KMS-11 (cell line): ENCODE data around the gene NKIRAS2.

ENCODE experiments used
- H2AFZ ChIP-seq: fragments of 200-600 bp; sonication (generic); 2 replicates; pipeline ENCODE4 v1.6.1; 2016; ENCODE audit warnings: antibody characterized with exemption, mixed run types, low read depth
- H3K27ac ChIP-seq: fragments of 200-600 bp; sonication (generic); 2 replicates; pipeline ENCODE4 v1.6.1; 2016; ENCODE audit warnings: mild to moderate bottlenecking, mixed run types
- H3K27me3 ChIP-seq: fragments of 200-600 bp; sonication (generic); 2 replicates; pipeline ENCODE4 v1.6.1; 2017; ENCODE audit warnings: mild to moderate bottlenecking, low read depth, mixed run types, moderate library complexity; ENCODE audit not compliant: insufficient read depth
- H3K36me3 ChIP-seq: fragments of 200-600 bp; sonication (generic); 2 replicates; pipeline ENCODE4 v1.6.1; 2017; ENCODE audit warnings: mild to moderate bottlenecking, mixed run types; ENCODE audit not compliant: insufficient read depth
- H3K4me1 ChIP-seq: fragments of 200-600 bp; sonication (generic); 2 replicates; pipeline ENCODE4 v1.6.1; 2016; ENCODE audit warnings: mild to moderate bottlenecking, low read depth, mixed run types; ENCODE audit not compliant: poor library complexity, severe bottlenecking
- H3K4me2 ChIP-seq: fragments of 200-600 bp; sonication (generic); 2 replicates; pipeline ENCODE4 v1.7.0; 2016; ENCODE audit warnings: mild to moderate bottlenecking, mixed run types
- H3K4me3 ChIP-seq: fragments of 200-600 bp; sonication (generic); IDR thresholded peaks from 2 replicates; pipeline ENCODE4 v1.6.1; 2017; ENCODE audit warnings: low read depth, low read length, mixed read lengths; ENCODE audit not compliant: insufficient read depth
- H3K79me2 ChIP-seq: fragments of 200-600 bp; sonication (generic); 2 replicates; pipeline ENCODE4 v1.6.1; 2016; ENCODE audit warnings: low read depth, mixed run types; ENCODE audit not compliant: insufficient read depth
- H3K9ac ChIP-seq: fragments of 200-600 bp; sonication (generic); 2 replicates; pipeline ENCODE4 v1.6.1; 2016; ENCODE audit warnings: mild to moderate bottlenecking, mixed run types
- H4K20me1 ChIP-seq: fragments of 200-600 bp; sonication (generic); 2 replicates; pipeline ENCODE4 v1.6.1; 2016; ENCODE audit warnings: mild to moderate bottlenecking, mixed run types; ENCODE audit not compliant: insufficient read depth
- TF ChIP-seq, protein P1 (sequence below): fragments of 200-600 bp; sonication (generic); conservative IDR thresholded peaks from 2 replicates; pipeline ENCODE4 v1.6.1; 2017; ENCODE audit warnings: low read depth, mild to moderate bottlenecking, antibody characterized with exemption, low read length, moderate library complexity, mixed read lengths

The NKIRAS2 gene

DNA sequence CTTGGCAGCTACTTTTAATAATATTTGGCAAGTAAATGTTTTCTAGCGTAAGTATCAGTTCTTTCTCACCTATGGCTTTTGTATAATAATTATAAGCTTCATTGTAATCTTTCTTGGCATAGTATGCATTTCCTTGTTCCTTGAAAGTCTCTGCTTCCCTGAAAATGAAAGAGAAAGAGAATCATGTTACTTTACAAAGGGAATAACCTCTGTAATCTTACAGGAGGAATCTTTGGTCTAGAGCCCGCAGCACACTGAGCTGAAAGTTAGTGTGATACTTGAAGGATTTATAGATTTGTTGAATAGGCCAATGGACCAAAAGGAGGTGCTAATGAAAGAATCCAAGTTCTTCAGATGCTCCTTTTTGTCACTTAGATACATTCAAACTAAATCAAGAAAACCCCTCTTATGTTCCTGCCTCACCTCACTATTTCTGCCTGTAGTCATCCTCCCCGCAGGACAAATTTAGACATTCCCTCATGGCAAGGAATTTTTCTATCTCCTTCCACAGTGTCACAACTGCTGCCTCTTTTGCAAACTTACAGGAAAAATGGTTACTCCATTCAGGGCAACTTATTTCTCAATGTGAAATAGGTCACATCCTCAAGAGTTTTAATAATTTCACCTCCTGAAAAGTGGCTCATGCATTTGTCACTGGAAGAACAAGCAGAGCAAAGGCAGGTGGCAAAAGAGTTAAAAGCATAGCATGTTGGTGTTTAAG is 19.3 kb upstream of the NKIRAS2 start:
- Histone ChIP-seq H3K4me3 (no peak overlapping the region), H3K79me2 (peaks cover 52% of the 10 kb centered on the region), H3K4me1 (no peaks in the 10 kb centered on the region), H3K4me2 (no peak overlapping the region), H3K9ac (no peak overlapping the region), H3K27ac (no peak overlapping the region), H4K20me1 (peaks cover 10% of the 10 kb centered on the region), H2AFZ (no peak overlapping the region), H3K27me3 (no peaks in the 10 kb centered on the region), H3K36me3 (peaks cover 25% of the 10 kb centered on the region; the same call in 1 of the 2 replicates)
- TF ChIP-seq, protein P1, sequence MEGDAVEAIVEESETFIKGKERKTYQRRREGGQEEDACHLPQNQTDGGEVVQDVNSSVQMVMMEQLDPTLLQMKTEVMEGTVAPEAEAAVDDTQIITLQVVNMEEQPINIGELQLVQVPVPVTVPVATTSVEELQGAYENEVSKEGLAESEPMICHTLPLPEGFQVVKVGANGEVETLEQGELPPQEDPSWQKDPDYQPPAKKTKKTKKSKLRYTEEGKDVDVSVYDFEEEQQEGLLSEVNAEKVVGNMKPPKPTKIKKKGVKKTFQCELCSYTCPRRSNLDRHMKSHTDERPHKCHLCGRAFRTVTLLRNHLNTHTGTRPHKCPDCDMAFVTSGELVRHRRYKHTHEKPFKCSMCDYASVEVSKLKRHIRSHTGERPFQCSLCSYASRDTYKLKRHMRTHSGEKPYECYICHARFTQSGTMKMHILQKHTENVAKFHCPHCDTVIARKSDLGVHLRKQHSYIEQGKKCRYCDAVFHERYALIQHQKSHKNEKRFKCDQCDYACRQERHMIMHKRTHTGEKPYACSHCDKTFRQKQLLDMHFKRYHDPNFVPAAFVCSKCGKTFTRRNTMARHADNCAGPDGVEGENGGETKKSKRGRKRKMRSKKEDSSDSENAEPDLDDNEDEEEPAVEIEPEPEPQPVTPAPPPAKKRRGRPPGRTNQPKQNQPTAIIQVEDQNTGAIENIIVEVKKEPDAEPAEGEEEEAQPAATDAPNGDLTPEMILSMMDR = no peak

DNA sequence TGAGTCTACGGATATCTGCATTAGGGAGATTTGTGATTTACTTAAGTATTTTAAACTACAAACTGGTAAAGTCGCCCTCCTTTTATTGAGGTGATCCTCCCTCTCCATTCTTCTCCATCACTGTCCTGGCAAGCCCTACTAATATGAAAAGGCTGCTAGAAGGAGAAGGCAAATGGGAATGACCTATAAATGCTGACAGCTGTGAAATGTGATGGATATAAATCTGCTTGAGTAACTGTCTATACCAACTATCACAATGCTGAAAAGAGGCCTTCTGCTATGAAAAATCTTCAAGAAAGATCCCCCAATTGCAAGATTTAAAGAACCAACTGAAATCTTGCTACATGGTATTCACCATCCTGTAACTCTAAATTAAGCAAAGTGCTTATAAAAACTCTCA is 18.2 kb upstream of the NKIRAS2 start:
- Histone ChIP-seq H3K79me2 (peaks cover 62% of the 10 kb centered on the region), H3K36me3 (peaks cover 25% of the 10 kb centered on the region; the same call in 1 of the 2 replicates), H3K4me2 (no peak overlapping the region), H3K9ac (no peak overlapping the region), H3K4me1 (no peaks in the 10 kb centered on the region), H3K27me3 (no peaks in the 10 kb centered on the region), H4K20me1 (peaks cover 6% of the 10 kb centered on the region), H3K27ac (no peak overlapping the region), H2AFZ (no peak overlapping the region), H3K4me3 (no peak overlapping the region)
- TF ChIP-seq, protein P1 = no peak

DNA sequence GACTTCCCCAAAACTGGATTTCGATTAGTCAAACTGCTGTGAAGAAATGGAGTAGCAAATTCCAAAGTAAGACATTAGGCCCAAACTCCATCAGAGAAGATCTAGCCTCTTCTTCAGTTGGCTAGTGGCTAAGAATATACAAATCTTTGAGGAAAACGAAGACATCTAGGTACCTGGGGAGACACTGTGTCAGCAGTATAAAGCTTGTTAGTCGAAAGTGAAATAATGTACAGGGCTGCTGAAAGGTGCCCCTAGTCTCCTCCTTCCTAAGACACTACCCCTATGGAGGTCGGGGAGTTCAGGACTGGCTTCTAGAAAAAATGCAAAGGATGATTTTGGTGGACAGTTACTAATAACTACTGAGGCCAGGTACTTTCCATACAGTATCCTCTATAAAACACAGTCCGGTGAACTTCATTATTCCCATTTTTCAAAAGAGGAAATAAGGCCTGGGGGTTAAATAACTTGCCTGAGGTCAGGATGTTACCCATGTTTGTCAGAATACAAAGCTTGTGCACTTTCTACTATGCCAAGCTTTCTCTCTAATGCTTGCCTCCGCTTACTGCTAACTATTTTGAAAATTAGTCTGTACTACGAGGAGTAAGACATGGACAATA is 17.6 kb upstream of the NKIRAS2 start:
- no peak overlapping the region for H2AFZ ChIP-seq
- TF ChIP-seq, protein P1 = no peak
- no peaks in the 10 kb centered on the region for H3K4me1 ChIP-seq
- H3K36me3 ChIP-seq = peaks cover 22% of the 10 kb centered on the region; the same call in 1 of the 2 replicates
- no peak overlapping the region for H3K9ac ChIP-seq
- no peak overlapping the region for H3K27ac ChIP-seq
- H3K4me2 ChIP-seq = no peak overlapping the region
- peaks cover 67% of the 10 kb centered on the region for H3K79me2 ChIP-seq
- H3K4me3 ChIP-seq = no peak overlapping the region
- peaks cover 6% of the 10 kb centered on the region for H4K20me1 ChIP-seq
- no peaks in the 10 kb centered on the region for H3K27me3 ChIP-seq

DNA sequence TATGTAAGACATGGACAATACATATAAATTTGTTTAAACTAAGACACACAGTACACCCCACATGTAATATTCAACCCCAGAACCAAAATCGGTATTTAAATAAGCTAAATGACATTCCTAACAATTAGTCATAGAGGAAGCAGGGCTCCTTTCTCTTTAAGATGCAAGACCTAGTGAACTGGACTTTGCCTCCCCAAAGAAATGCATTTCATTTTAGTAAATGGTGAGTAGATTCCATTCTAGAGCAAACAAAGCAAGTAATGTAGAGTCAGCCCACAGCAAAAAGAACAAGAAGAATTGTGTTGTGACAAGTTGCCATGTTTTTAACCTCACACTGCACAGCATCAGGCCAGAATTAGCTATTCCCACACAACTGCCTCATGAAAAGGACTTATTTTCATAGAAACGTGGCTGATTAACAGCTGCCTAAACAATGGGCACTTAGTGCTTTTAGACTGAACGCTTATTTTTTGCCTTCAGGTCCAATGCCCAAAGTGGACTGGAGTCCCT is 17.0 kb upstream of the NKIRAS2 start:
- H3K4me1 ChIP-seq = no peaks in the 10 kb centered on the region
- peaks cover 19% of the 10 kb centered on the region; the same call in 1 of the 2 replicates for H3K36me3 ChIP-seq
- no peak overlapping the region for H3K4me3 ChIP-seq
- no peak overlapping the region for H2AFZ ChIP-seq
- no peak overlapping the region for H3K9ac ChIP-seq
- TF ChIP-seq, protein P1 = no peak
- H3K27ac ChIP-seq = no peak overlapping the region
- no peaks in the 10 kb centered on the region for H3K27me3 ChIP-seq
- H3K79me2 ChIP-seq = peaks cover 73% of the 10 kb centered on the region
- H3K4me2 ChIP-seq = no peak overlapping the region
- peaks cover 6% of the 10 kb centered on the region for H4K20me1 ChIP-seq
